Measurements from ENCODE around the gene ETNK1.

ETNK1 gene

GRCh38 chr12:22634883-22635282 lies 9.9 kb downstream of the ETNK1 start:
- no peak for TF ChIP-seq CTCF (IDR thresholded peaks at IDR 0.05; ENCODE audit: low read depth, low read length, poor library complexity, severe bottlenecking)
- no peak for TF ChIP-seq EZH2phosphoT487 (IDR thresholded peaks at IDR 0.05; ENCODE audit: borderline replicate concordance, low read length)
- Histone ChIP-seq H3K27ac (ENCODE audit: low read depth, low read length) (no peak overlapping the region), H3K4me2 (ENCODE audit: low read length) (no peak overlapping the region), H4K20me1 (ENCODE audit: control insufficient read depth, insufficient read depth, low read depth, low read length) (no peaks in the 10 kb centered on the region), H3K36me3 (ENCODE audit: control insufficient read depth, low read length) (peaks cover 19% of the 10 kb centered on the region), H3K4me3 (ENCODE audit: low read length) (no peak overlapping the region), H3K4me1 (ENCODE audit: control insufficient read depth, low read length) (0 out of 2 replicates have a peak, but pooled peaks cover 3% of the 10 kb centered on the region), H3F3A (ENCODE audit: control insufficient read depth, insufficient read depth) (no peaks in the 10 kb centered on the region), H3K9me2 (replicated peaks; ENCODE audit: control insufficient read depth, low read length) (no peaks in the 10 kb centered on the region), H3K27me3 (ENCODE audit: control insufficient read depth, low read length) (no peaks in the 10 kb centered on the region), H3K9me3 (ENCODE audit: control insufficient read depth, insufficient read depth, low read length) (no peaks in the 10 kb centered on the region), H3K79me2 (ENCODE audit: control insufficient read depth, low read length) (peaks cover 90% of the 10 kb centered on the region)

DNA sequence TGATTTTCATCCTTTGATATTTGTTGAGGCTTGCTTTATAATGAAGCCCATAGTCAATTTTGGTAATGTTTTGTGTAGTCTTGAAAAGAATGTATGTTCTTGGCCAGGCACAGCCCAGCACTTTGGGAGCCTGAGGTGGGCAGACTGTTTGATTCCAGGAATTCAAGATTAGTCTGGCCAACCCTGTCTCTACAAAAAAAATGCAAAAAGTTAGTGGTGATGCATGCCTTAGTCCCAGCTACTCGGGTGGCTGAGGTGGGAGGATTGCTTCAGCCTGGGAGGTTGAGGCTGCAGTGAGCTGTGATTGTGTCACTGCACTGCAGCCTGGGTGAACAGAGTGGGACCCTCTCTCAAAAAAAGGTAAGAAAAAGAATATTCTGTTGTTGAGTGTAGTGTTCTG lies 10.8 kb downstream of the ETNK1 start:
- no peak overlapping the region for H3K27ac ChIP-seq (ENCODE audit: low read depth, low read length)
- no peaks in the 10 kb centered on the region for H3F3A ChIP-seq (ENCODE audit: control insufficient read depth, insufficient read depth)
- H3K79me2 ChIP-seq (ENCODE audit: control insufficient read depth, low read length): peaks cover 89% of the 10 kb centered on the region
- no peak overlapping the region for H3K4me3 ChIP-seq (ENCODE audit: low read length)
- no peaks in the 10 kb centered on the region for H3K27me3 ChIP-seq (ENCODE audit: control insufficient read depth, low read length)
- no peak for TF ChIP-seq CTCF (IDR thresholded peaks at IDR 0.05; ENCODE audit: low read depth, low read length, poor library complexity, severe bottlenecking)
- TF ChIP-seq EZH2phosphoT487 (IDR thresholded peaks at IDR 0.05; ENCODE audit: borderline replicate concordance, low read length): no peak
- H3K36me3 ChIP-seq (ENCODE audit: control insufficient read depth, low read length): peaks cover 19% of the 10 kb centered on the region
- H3K4me1 ChIP-seq (ENCODE audit: control insufficient read depth, low read length): 0 out of 2 replicates have a peak, but pooled peaks cover 3% of the 10 kb centered on the region
- H4K20me1 ChIP-seq (ENCODE audit: control insufficient read depth, insufficient read depth, low read depth, low read length): no peaks in the 10 kb centered on the region
- H3K4me2 ChIP-seq (ENCODE audit: low read length): no peak overlapping the region
- H3K9me2 ChIP-seq (replicated peaks; ENCODE audit: control insufficient read depth, low read length): no peaks in the 10 kb centered on the region
- no peaks in the 10 kb centered on the region for H3K9me3 ChIP-seq (ENCODE audit: control insufficient read depth, insufficient read depth, low read length)

DNA sequence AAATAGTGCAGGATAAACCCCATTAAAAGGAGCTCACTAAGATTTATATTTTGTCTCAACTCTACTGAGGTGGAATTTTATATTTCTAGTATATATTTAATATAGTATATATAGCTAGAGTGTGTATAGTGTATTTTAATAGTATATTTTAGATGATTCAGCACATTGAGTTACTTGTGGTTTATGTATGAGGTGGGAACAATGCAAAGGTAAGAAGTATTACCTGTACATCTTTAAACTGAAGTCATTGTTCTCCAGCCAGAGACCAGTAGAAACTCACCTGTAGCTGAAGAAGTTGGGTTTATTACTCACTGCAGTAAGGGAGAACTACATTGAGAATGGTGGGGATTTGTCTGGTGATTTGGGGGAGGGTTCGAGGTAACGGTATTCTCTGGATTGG lies 15.9 kb downstream of the ETNK1 start:
- Histone ChIP-seq H3K4me1 (ENCODE audit: control insufficient read depth, low read length) (no peaks in the 10 kb centered on the region), H3K27ac (ENCODE audit: low read depth, low read length) (no peak overlapping the region), H3K27me3 (ENCODE audit: control insufficient read depth, low read length) (no peaks in the 10 kb centered on the region), H3K4me3 (ENCODE audit: low read length) (no peak overlapping the region), H3K79me2 (ENCODE audit: control insufficient read depth, low read length) (peaks cover 62% of the 10 kb centered on the region), H3F3A (ENCODE audit: control insufficient read depth, insufficient read depth) (no peaks in the 10 kb centered on the region), H3K9me2 (replicated peaks; ENCODE audit: control insufficient read depth, low read length) (no peaks in the 10 kb centered on the region), H4K20me1 (ENCODE audit: control insufficient read depth, insufficient read depth, low read depth, low read length) (no peaks in the 10 kb centered on the region), H3K9me3 (ENCODE audit: control insufficient read depth, insufficient read depth, low read length) (no peaks in the 10 kb centered on the region), H3K36me3 (ENCODE audit: control insufficient read depth, low read length) (peaks cover 8% of the 10 kb centered on the region), H3K4me2 (ENCODE audit: low read length) (no peak overlapping the region)
- TF ChIP-seq EZH2phosphoT487 (IDR thresholded peaks at IDR 0.05; ENCODE audit: borderline replicate concordance, low read length): no peak
- TF ChIP-seq CTCF (IDR thresholded peaks at IDR 0.05; ENCODE audit: low read depth, low read length, poor library complexity, severe bottlenecking): no peak
